B cell (primary cell): ENCODE results near the gene DPYD. TPM values are rescaled to one million over a fixed set of nuclear protein-coding genes. Genes with fewer than 3 reads are reported as not detected.

Experiments
- ATAC-seq: fragments of 200-7000 bp; cut with Tn5 transposase; one replicate; pipeline ENCODE4 v1.10.0; 2021; ENCODE audit warnings: low read depth, mild to moderate bottlenecking, moderate number of reproducible peaks, moderate library complexity
- CTCF ChIA-PET: fragments of 350-600 bp; sonication (Branson Sonifier 250); formaldehyde crosslinking; loops from one replicate; lab custom pipeline; 2021; ENCODE audit warnings: antibody characterized with exemption, inconsistent platforms; lab: Charles Lee
- POLR2A ChIA-PET: fragments of 350-600 bp; sonication (Branson Sonifier 250); formaldehyde crosslinking; loops from one replicate; lab custom pipeline; 2021; ENCODE audit warnings: antibody characterized with exemption; lab: Charles Lee
- DNase-seq: peaks from one replicate; pipeline ENCODE4 v3.0.0; 2013
- H2AFZ ChIP-seq: 2 replicates; pipeline ENCODE4 v1.6.1; 2012; ENCODE audit warnings: mild to moderate bottlenecking, low read depth, low read length; ENCODE audit not compliant: insufficient read depth, poor library complexity, severe bottlenecking
- H3K27ac ChIP-seq, 2 donors: 1 replicate in 1 of 2; 2 replicates in 1 of 2; pipeline ENCODE4 v1.5.1; 2012 to 2013; ENCODE audit warnings: low read length in 2 of 2, mild to moderate bottlenecking in 2 of 2, moderate library complexity in 1 of 2
- H3K27me3 ChIP-seq, 4 experiments: fragments of 200-600 bp in 1 of 4; sonication (generic) in 1 of 4; replicated peaks in 1 of 4; 1 replicate in 2 of 4; 2 replicates in 2 of 4; pipeline versions ENCODE4 v1.6.1 to v1.7.0; 2013 to 2016; ENCODE audit warnings: low read length in 3 of 4, mild to moderate bottlenecking in 2 of 4, mixed read lengths in 1 of 4, moderate library complexity in 1 of 4; ENCODE audit not compliant: insufficient read depth in 4 of 4, control insufficient read depth in 3 of 4; ENCODE audit errors: control extremely low read depth in 1 of 4
- H3K36me3 ChIP-seq, 2 experiments: replicated peaks in 1 of 2; 1 replicate in 1 of 2; 2 replicates in 1 of 2; pipeline versions ENCODE4 v1.6.1 to v1.7.1; 2013; ENCODE audit warnings: low read length in 1 of 2; ENCODE audit not compliant: insufficient read depth in 2 of 2, control insufficient read depth in 1 of 2; ENCODE audit errors: control extremely low read depth in 1 of 2, extremely low read depth in 1 of 2
- H3K4me1 ChIP-seq, 2 donors: fragments of 200-600 bp in 1 of 2; sonication (generic) in 1 of 2; 1 replicate in 1 of 2; 2 replicates in 1 of 2; pipeline versions ENCODE4 v1.5.1 to v1.6.1; 2013 to 2017; ENCODE audit warnings: low read length in 2 of 2; ENCODE audit not compliant: control insufficient read depth in 2 of 2, insufficient read depth in 2 of 2
- H3K4me2 ChIP-seq: replicated peaks from 2 replicates; pipeline ENCODE3; 2012; ENCODE audit warnings: mild to moderate bottlenecking, low read depth, low read length; ENCODE audit not compliant: poor library complexity, severe bottlenecking
- H3K4me3 ChIP-seq, 5 experiments: fragments of 200-600 bp in 1 of 5; sonication (generic) in 1 of 5; 1 replicate in 3 of 5; 2 replicates in 2 of 5; pipeline versions ENCODE4 v1.5.1 to v1.7.0; 2011 to 2016; ENCODE audit warnings: low read length in 4 of 5, mild to moderate bottlenecking in 4 of 5, low read depth in 2 of 5, control low read depth in 1 of 5, moderate library complexity in 1 of 5; ENCODE audit not compliant: insufficient read depth in 1 of 5; ENCODE audit errors: control extremely low read depth in 1 of 5, extremely low read depth in 1 of 5
- H3K79me2 ChIP-seq: fragments of 200-600 bp; sonication (generic); one replicate; pipeline ENCODE4 v1.6.0; 2016; ENCODE audit warnings: low read length; ENCODE audit not compliant: control insufficient read depth, insufficient read depth
- H3K9ac ChIP-seq: fragments of 200-600 bp; sonication (generic); 2 replicates; pipeline ENCODE4 v1.6.1; 2017; ENCODE audit warnings: mild to moderate bottlenecking, low read length, moderate library complexity
- H3K9me3 ChIP-seq, 3 donors: one replicate each; pipeline versions ENCODE4 v1.6.1 to v1.7.1; 2013; ENCODE audit warnings: low read length in 2 of 3; ENCODE audit not compliant: control insufficient read depth in 2 of 3, insufficient read depth in 1 of 3; ENCODE audit errors: control extremely low read depth in 1 of 3
- H4K20me1 ChIP-seq: 2 replicates; pipeline ENCODE4 v1.6.0; 2012; ENCODE audit warnings: mild to moderate bottlenecking, low read length; ENCODE audit not compliant: insufficient read depth, control insufficient read depth, poor library complexity, severe bottlenecking
- H3K27ac Mint-ChIP-seq: one replicate; pipeline ENCODE4 v1.8.0; 2021; ENCODE audit warnings: mixed read lengths
- H3K27me3 Mint-ChIP-seq: one replicate; pipeline ENCODE4 v1.8.0; 2021; ENCODE audit warnings: mixed read lengths
- H3K4me1 Mint-ChIP-seq: one replicate; pipeline ENCODE4 v1.8.0; 2021; ENCODE audit warnings: mixed read lengths
- H3K4me3 Mint-ChIP-seq: one replicate; pipeline ENCODE4 v1.8.0; 2021; ENCODE audit warnings: mixed read lengths
- H3K9me3 Mint-ChIP-seq: one replicate; pipeline ENCODE4 v1.8.0; 2022; ENCODE audit warnings: mixed read lengths; ENCODE audit not compliant: insufficient read depth
- EZH2 ChIP-seq: IDR thresholded peaks from 2 replicates; pipeline ENCODE4 v1.6.1; 2012; ENCODE audit warnings: borderline replicate concordance, low read depth, mild to moderate bottlenecking, moderate library complexity, low read length; ENCODE audit not compliant: insufficient read depth, poor library complexity, severe bottlenecking
- WGBS: methylation state at CpG from one replicate; pipeline ENCODE4 v1.1.5; 2013; ENCODE audit warnings: missing lambda C conversion rate; ENCODE audit not compliant: insufficient coverage; 5-methylcytosine and 5-hydroxymethylcytosine counted together
- intact Hi-C: fragments of 100-400 bp; cut with micrococcal nuclease; formaldehyde crosslinking; loops from one replicate; pipeline ENCODE4 v1.10.0; 2022
- polyA plus RNA-seq: library from polyadenylated mRNA; depleted of rRNA; stranded (reverse); fragments of >200 nt; gene quantifications from 2 replicates; pipeline ENCODE4 v1.2.3, GENCODE V29; 2012
- total RNA-seq, 2 donors: library from RNA; stranded (reverse); fragments of 120-200 nt in 1 of 2; gene quantifications; 1 replicate in 1 of 2; 2 replicates in 1 of 2; pipeline versions ENCODE4 v1.2.3 to v1.2.4, GENCODE V29; 2013 to 2022
- TF ChIP-seq, protein P1 (sequence below): fragments of 200-600 bp; IDR thresholded peaks from one replicate; pipeline ENCODE4 v1.8.0; 2022; ENCODE audit warnings: antibody characterized with exemption, mild to moderate bottlenecking

Gene DPYD
- total and polyA plus RNA-seq, 2 donors (not counting 1 experiment from before 2014, with no cell fraction given), result 4.2 to 19.0 TPM

DNA sequence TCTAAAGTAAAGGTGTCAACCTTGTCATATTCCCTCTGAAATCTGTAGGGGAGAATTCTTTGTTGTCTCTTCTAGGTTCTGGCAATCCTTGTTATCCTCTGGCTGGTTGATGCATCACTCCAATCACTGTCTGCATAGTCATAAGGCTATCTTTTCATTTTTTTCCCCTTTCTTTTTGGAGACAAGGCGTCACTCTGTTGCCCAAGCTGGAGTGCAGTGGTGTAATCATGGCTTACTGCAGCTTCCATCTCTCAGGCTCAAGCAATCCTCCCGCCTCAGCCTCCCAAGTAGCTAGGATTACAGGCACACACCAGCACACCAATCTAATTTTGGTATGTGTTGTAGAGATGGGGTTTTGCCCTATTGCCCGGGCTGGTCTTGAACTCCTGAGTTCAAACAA, 12.9 kb downstream of the DPYD start:
- Histone ChIP-seq H3K4me2 (no peak overlapping the region), H3K36me3 (no peaks in the 10 kb centered on the region), H3K9me3 (peaks cover 0 to 2% (median 0%) of the 10 kb centered on the region in 3 donors), H3K4me3 (no peak overlapping the region), H4K20me1 (peaks cover 3% of the 10 kb centered on the region), H3K4me1 (peaks cover 0 to 7% of the 10 kb centered on the region in 2 donors), H3K79me2 (peaks cover 25% of the 10 kb centered on the region), H3K27me3 (no peaks in the 10 kb centered on the region), H3K9ac (no peak overlapping the region), H3K27ac (no peak overlapping the region), H2AFZ (no peak overlapping the region)
- WGBS, result no CpG with 5 or more reads among the region's 3 CpGs
- TF ChIP-seq EZH2, result no peak
- TF ChIP-seq, protein P1, sequence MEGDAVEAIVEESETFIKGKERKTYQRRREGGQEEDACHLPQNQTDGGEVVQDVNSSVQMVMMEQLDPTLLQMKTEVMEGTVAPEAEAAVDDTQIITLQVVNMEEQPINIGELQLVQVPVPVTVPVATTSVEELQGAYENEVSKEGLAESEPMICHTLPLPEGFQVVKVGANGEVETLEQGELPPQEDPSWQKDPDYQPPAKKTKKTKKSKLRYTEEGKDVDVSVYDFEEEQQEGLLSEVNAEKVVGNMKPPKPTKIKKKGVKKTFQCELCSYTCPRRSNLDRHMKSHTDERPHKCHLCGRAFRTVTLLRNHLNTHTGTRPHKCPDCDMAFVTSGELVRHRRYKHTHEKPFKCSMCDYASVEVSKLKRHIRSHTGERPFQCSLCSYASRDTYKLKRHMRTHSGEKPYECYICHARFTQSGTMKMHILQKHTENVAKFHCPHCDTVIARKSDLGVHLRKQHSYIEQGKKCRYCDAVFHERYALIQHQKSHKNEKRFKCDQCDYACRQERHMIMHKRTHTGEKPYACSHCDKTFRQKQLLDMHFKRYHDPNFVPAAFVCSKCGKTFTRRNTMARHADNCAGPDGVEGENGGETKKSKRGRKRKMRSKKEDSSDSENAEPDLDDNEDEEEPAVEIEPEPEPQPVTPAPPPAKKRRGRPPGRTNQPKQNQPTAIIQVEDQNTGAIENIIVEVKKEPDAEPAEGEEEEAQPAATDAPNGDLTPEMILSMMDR, result no peak
- Mint-ChIP-seq H3K4me1 (peaks cover 5% of the 10 kb centered on the region), H3K4me3 (no peak overlapping the region), H3K27ac (no peak overlapping the region), H3K9me3 (no peaks in the 10 kb centered on the region), H3K27me3 (no peaks in the 10 kb centered on the region)
- POLR2A ChIA-PET, result no interaction called here
- intact Hi-C loops, result no loop called here
- CTCF ChIA-PET, result no interaction called here
- DNase-seq, result no peak
- no peak for ATAC-seq

DNA sequence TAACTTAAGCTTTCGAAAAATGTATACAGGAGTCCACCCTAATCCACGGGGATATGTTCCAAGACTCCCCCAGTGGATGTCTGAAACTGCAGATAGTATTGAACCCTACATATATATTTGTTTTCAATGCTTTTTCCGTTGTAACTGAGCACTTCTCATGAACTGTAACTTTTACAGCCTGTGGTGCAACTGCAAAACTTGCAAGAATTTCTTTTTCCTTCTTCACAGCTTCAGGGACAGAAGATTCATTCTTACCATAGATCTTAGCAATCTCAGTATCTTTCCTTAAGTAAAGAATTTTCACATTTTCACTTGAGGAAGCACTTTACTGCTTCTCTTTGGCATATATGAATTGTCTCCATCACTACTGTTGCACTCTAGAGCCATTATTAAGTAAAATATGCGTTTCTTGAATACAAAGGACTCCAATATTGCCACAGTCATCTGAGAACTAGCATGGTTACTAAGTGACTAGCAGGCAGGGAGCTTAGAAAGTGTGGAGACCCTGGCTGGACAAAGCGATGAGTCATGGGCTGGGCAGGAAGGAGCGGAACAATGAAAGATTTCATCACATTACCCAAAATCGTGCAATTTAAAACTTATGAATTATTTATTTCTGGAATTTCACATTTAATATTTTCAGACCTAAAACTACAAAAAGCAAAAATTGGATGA, 14.1 kb downstream of the DPYD start:
- Histone ChIP-seq H3K27ac (no peak overlapping the region), H3K36me3 (no peaks in the 10 kb centered on the region), H3K9me3 (peaks cover 0 to under 1% (median 0%) of the 10 kb centered on the region in 3 donors), H3K79me2 (peaks cover 20% of the 10 kb centered on the region), H3K4me1 (peaks cover 0 to 3% of the 10 kb centered on the region in 2 donors), H3K9ac (no peak overlapping the region), H3K27me3 (no peaks in the 10 kb centered on the region), H3K4me3 (no peak overlapping the region), H4K20me1 (peaks cover 3% of the 10 kb centered on the region), H3K4me2 (no peak overlapping the region), H2AFZ (no peak overlapping the region)
- no peak for TF ChIP-seq EZH2
- TF ChIP-seq, protein P1, result no peak
- H3K4me3 Mint-ChIP-seq, result no peak overlapping the region
- no peak for DNase-seq
- H3K27ac Mint-ChIP-seq, result no peak overlapping the region
- ChIA-PET POLR2A (no interaction called here), CTCF (no interaction called here)
- no peaks in the 10 kb centered on the region for H3K9me3 Mint-ChIP-seq
- WGBS, result 80% methylated on average over 2 of the region's 7 CpGs
- no peaks in the 10 kb centered on the region for H3K27me3 Mint-ChIP-seq
- peaks cover 3% of the 10 kb centered on the region for H3K4me1 Mint-ChIP-seq
- intact Hi-C loops, result no loop called here
- ATAC-seq, result no peak
